ENCODE measurements around the gene PLAAT4.

PLAAT4 gene

DNA sequence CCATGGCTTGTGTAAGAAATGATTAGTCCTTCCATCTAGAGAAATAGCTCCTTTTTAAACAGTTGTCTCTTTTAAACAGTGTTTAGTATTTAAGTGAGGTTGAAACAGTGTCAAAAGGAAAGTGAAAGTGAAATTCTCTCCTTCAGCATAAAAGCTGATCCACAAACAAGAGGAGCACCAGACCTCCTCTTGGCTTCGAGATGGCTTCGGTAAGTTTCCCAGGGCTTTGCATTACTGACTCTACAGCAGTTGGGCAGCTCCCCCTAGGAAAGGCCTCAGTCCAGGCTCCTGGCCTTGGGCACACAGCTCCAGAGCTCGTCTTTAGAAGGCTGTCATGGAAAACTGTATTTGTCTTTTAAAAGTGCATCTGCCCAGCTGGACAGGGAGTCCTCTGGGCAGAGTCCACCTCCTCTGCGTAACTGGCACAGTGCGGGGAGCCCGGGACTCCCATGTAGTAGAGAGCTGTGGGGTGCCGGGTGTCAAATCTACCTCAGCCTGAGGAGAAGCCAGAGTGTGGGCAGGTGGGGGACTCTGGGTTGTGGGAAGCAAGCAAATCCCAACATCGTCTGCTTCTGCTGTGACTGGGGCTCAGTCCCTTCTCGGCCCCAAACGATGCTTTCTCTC is at the start of gene PLAAT4:
TSS of gene PLAAT4 (plus strand) at position 140 of the 624 bp plus-strand sequence. CDS start at position 201, 61 bp downstream.
- peak; percentile 41 for DNase-seq

DNA sequence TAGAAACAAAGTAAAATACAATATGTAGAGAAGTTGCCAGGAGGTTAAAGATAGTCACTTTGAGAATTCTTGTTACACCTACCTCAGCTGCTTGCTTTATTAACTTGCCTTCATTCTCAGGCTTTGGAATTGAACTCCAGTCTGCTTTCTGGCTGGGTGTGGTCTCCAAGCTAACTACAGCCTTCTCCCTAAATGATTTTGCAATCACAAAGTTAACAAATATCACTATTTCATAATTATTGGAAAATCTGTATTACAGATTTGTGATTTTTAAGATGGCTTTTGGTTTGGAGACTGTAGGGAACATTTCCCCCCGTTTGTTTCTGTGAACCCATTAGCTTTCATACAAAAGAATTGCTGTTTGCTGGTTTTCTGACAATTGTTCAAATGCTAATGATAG is 47.8 kb upstream of the PLAAT4 start:
- DNase-seq: no peak

- no peak for DNase-seq
Measured at GRCh38 chr11:63489879-63490278, 46.7 kb upstream of the PLAAT4 start.

DNA sequence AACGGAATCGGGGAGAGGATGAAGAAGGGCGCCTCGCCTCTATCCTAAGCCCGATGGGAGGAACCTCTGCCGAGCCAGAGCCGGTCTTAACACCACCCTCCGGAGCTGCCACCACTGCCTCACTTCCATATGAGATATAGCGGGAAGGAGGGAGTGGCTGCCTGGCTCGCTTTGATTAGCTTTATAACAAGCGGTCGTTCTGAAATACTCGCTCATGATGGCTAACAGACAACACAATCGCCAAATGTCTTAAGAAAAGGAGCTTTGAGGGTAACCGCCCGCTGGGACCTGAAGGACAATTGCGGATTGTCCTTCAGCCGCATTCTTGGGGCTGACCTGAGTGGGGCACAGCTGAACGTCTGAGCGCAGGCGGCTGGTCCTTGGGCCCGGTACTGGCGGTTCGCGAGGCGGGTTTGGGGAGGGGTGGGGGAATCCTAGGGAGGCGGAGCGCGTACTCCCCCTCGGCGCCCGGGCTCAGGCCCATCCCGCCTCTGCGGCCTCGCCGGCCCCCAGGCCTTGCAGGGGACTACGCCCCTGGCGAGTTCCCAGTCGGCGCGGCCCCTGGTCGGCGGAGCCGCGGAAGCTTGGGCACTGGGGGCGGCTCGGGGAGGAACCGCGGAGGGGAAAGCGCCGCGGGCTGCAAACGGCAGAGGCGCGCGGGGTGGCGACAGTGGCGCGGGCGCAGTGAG is 45.9 kb upstream of the PLAAT4 start, which contains the start of gene PLAAT5:
TSS of gene PLAAT5 (minus strand) at position 617 of the 689 bp plus-strand sequence. CDS start at position 484, 133 bp downstream.
- no peak for DNase-seq

GRCh38 chr11:63491240-63491587 is 45.4 kb upstream of the PLAAT4 start:
- DNase-seq: no peak

DNA sequence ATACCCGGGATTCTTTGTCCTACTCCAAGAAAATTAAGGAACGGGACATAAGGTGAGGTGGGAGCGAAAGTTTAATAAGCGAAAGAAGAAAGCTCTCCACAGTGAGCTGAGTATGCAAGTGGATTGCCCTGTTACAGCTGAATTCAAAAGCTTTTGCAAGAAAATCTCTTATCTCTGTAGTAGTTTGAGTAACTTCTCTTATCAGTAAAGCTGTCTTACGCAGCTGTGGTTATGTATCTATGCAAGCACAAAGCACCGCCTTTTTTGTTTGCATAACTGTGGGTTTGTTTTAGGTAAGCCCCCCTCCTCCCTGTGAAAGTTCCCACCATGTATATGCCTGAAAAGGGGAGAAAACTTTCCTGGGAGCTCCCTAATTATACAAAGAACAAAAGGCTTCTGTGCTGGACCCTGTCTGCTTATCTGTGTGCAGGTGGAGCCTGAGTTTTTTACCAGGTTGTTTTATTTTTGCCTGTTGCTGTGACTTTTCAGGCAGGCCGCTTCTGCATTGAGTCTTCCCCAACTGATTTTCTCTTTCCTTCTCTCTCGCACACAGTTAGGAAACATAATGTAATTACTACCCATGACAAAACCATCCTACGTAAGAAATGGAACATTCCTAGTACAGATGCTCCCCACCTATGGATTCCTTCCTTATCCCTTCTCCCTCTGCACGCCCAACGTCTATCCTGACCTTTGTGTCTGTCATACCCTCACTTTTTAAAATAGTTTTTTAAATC is 44.8 kb upstream of the PLAAT4 start:
- no peak for DNase-seq

DNA sequence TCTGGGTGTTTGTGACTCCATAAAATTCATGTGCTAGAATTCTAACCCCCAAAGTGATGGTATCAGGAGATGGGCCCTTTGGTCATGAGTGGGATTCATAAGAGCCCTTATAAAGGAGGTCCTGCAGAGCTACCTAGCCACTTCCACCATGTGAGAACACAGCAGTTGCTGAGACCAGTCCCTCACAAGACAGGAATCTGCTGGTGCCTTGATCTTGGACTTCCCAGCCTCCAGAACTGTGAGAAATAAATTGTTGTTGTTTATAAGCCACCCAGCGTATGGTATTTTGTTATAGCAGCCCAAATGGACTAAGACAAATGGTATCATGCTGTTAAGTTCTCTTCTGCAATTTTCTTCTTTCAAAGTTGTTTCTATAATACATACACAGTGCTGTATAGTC is 44.2 kb upstream of the PLAAT4 start:
- DNase-seq: no peak

DNA sequence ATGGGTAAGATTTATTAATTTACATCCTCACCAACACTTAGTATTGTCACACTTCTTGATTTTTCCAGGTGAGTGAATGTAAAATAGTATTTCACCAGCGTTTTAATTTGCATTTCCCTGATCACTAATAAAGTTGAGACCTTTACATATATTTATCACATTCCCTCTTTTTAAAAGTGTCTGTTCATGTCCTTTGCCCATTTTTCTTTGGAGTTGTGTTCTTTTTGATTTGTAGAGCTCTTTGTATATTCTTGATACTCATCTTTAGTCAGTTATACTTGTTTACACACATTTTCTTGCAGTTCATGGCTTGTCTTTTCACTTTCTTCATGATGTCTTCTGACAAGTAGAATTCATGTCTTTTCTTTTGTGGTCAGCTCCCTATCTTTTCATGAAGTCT is 43.5 kb upstream of the PLAAT4 start:
- DNase-seq: no peak

DNA sequence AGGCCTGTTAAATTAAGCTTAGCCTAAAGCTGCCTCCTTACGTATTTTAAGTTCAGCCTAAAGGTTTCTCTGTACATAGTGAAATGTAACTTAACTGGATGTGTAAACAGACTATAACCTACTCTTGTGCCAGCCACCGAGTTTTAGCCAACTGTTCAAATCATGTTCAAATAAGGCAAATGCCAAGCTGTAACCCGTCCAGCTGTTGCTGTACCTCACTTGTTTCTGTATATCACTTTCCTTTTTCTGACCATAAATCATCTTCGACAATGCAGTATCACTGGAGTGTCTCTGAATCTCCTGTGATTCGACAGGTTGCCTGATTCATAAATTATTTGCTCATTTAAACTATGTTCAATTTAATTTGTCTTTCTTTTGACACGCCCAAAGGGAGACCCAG is 41.6 kb upstream of the PLAAT4 start:
- DNase-seq: no peak

GRCh38 chr11:63499874-63500273 is 36.7 kb upstream of the PLAAT4 start:
- DNase-seq: no peak

- DNase-seq: no peak
Measured at GRCh38 chr11:63501236-63501635, 35.4 kb upstream of the PLAAT4 start.

- DNase-seq: no peak
Measured at GRCh38 chr11:63502252-63502820, 34.3 kb upstream of the PLAAT4 start.

- no peak for DNase-seq
Measured at GRCh38 chr11:63503492-63503891, 33.1 kb upstream of the PLAAT4 start.

DNA sequence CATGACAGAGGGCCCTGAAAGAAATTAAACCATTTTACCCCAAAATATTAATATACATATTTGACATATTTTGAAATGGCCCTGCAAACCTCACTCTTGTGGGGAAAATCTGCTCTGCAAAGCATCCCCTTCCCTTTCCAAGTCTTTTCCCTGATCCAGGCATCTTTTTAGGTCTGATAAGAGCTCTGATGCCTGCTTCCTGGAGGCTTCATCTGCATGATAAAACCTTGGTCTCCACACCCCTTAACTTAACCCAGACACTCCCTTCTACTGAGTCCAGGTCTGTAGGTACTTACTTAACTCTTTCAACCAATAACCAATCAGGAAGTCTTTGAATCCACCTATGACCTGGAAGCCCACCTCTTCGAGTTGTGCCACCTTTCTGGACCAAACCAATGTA is 32.6 kb upstream of the PLAAT4 start:
- DNase-seq: no peak

DNA sequence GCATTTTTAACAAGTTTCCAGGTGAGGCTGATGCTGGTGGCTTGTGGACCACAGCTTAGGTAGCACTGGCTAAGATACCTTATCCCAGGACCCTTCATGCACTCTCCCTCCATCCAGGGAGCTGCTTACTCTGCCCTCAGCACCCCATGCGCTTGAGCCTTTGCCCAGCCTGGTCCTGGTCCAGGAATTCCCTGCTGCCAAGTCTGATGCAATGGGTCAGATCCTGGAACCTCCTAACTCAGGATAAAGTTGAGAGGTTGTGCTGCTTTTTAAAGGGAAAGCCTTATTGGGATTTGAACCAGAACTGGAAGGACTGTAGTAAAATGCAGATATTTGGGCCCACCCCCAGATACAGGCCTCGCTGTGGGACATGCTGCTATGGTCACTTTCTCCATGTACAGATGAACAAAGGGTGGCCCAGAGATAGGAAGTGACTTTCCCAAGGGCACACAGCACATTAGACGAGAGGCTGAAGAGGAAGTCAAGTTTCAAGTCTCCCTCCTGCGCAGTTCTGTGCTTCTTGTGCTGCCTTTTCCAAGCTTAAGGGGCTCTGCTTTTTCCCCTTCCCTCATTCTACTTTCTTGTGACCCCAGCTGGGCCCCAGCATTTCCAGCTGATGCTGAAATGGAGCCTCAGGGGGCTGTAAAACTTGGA is 31.5 kb upstream of the PLAAT4 start:
- no peak for DNase-seq

- no peak for DNase-seq
Measured at GRCh38 chr11:63505857-63506528, 30.6 kb upstream of the PLAAT4 start, which contains the start of gene LGALS12. LGALS12 (plus strand) TSS chr11:63506084; CDS start chr11:63506459, 375 bp downstream.

DNA sequence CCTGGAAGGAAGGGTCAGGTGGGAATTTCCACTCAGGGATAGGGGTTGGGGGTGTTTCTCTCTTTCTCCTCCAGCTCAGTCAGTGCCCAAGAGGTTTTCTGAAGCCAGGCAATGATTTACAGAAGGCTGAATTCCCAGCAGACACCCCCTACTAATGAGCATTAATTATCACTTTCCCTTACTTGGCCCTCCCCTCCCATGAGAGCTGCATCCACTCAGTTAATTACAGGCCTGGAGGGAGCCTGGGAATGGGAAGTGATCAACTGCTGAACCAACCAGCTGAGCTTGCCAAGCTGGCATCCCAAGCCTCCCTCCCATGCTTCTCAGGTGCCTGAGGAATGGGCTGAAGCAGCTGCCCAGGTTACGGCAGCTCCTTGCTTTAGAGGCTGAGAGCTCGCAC is 29.7 kb upstream of the PLAAT4 start:
- DNase-seq: no peak

DNA sequence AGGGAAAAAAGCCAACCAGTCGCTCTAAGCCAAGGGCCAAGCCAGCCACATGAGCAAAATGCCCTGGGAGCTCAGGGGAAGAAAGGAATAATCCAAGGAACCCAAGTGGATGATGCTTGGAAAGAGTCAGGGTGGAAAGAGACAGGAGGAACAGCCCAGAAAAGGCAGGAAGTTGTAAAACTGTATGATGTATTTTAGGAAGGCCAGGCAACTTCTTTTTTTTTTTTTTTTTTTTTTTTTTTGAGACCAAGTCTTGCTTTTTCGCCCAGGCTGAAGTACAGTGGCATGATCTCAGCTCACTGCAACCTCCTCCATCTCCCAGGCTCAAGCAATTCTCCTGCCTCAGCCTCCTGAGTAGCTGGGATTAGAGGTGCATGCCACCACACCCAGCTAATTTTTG is 29.1 kb upstream of the PLAAT4 start:
- DNase-seq: no peak

DNA sequence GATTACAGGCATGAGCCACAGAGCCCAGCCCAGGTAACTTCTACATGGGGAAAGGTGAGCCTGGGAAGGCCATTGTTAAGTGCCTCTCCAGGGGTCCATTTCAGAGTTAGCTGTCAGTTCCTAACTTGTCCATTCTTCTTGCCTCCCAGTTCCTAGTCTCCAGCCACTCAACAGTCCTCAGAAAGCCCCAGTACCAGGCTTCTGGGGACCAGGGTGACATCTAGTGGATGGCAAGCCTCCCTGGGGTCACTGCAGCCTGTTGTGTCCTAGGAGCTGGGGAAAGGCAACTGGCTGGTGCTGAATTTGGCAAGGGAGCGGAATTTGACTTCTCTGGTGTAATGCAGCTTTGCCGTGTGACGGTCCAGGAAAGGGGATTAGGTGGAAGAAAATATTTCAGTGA is 28.6 kb upstream of the PLAAT4 start:
- DNase-seq: no peak

- no peak for DNase-seq
Measured at GRCh38 chr11:63508745-63509144, 27.9 kb upstream of the PLAAT4 start.

DNA sequence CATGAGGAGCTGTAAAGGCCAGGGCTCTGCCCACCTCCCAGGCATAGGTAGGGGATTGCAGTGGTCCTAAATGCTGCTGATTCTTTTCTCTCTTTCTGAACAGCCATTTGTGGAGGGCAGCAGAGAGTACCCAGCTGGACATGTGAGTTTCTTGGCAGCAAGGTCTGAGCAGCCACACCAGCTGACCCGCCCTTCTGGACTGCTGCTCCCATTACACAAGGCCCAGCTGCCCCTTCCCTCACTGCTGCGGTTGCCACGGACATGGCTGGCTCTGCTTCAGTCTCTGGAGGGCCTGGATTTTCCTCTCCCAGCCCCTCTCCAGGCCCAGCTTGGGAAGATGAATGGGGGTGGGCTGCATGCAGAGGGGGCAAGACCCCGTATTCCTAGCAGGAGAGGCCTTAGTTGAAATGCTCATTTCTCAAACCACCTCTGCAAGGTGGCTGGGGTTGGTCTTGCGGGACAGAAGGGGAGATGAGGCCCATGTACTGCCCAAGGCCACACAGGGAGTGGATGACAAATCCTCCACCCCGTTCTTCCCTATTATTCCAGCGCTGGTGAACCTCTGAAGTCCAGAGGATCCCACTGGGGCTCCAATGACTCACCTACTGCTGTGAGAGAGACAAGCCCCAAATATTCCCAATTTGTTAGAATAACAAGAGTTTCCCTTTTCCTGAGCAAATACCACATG is 26.1 kb upstream of the PLAAT4 start:
- DNase-seq: no peak
